Breast epithelium (tissue), 3 donors: Measurements from ENCODE around the gene ITGA8.

Experiments
- POLR2A ChIP-seq: fragments of 450-650 bp; IDR thresholded peaks from one replicate; pipeline ENCODE4 v1.6.1; 2016; ENCODE audit warnings: antibody characterized with exemption, mild to moderate bottlenecking, moderate library complexity
- POLR2AphosphoS5 ChIP-seq, 3 donors: sonication (generic); formaldehyde crosslinking; IDR thresholded peaks; one replicate each; pipeline ENCODE4 v1.6.1; 2017; ENCODE audit warnings: antibody characterized with exemption in 3 of 3
- TF ChIP-seq, protein P1 (sequence below), 3 donors: fragments of 450-650 bp; IDR thresholded peaks; one replicate each; pipeline ENCODE4 v1.5.1; 2016 to 2017; ENCODE audit warnings: antibody characterized with exemption in 3 of 3, mild to moderate bottlenecking in 3 of 3, moderate library complexity in 3 of 3

DNA sequence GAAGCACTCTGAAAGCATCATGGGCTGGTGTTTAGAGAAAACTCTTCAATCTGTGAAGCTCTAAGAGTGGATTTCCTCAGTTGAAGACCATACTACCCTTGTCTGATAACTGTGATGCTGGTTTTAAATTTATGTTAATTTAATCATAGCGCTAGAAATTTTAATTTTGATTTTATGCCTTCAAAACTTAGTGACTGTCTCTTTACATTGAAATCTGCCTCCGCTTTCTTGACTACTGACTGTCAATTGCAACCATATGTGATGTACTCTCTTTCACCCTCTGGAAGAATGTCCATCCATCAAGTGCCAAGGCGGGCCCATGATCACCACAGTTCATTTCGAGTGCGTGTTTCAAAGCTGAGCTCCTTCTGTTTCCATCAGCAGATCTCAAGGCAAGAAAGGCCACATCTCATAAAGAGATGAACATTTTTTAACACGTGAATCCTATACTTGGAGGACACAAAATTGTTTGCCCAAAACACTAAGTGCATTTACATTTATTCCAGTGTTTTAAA is 147.1 kb downstream of the ITGA8 start:
- TF ChIP-seq, protein P1, sequence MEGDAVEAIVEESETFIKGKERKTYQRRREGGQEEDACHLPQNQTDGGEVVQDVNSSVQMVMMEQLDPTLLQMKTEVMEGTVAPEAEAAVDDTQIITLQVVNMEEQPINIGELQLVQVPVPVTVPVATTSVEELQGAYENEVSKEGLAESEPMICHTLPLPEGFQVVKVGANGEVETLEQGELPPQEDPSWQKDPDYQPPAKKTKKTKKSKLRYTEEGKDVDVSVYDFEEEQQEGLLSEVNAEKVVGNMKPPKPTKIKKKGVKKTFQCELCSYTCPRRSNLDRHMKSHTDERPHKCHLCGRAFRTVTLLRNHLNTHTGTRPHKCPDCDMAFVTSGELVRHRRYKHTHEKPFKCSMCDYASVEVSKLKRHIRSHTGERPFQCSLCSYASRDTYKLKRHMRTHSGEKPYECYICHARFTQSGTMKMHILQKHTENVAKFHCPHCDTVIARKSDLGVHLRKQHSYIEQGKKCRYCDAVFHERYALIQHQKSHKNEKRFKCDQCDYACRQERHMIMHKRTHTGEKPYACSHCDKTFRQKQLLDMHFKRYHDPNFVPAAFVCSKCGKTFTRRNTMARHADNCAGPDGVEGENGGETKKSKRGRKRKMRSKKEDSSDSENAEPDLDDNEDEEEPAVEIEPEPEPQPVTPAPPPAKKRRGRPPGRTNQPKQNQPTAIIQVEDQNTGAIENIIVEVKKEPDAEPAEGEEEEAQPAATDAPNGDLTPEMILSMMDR (IDR thresholded peaks at IDR 0.05) = no peak
- TF ChIP-seq POLR2AphosphoS5 (IDR thresholded peaks at IDR 0.05) (no peak), POLR2A (no peak)
